HG03432 (cell line): ENCODE data around the gene ME3.

Experiments used
- ATAC-seq: cut with Tn5 transposase; IDR thresholded peaks from one replicate; pipeline ENCODE4 v1.9.1; 2021; ENCODE audit warnings: mild to moderate bottlenecking, moderate library complexity; ENCODE audit not compliant: unreplicated experiment

The ME3 gene

GRCh38 chr11:86519064-86519911 is 153.1 kb downstream of the ME3 start:
- ATAC-seq, result no peak

GRCh38 chr11:86518211-86518610 is 154.2 kb downstream of the ME3 start:
- ATAC-seq, result no peak

DNA sequence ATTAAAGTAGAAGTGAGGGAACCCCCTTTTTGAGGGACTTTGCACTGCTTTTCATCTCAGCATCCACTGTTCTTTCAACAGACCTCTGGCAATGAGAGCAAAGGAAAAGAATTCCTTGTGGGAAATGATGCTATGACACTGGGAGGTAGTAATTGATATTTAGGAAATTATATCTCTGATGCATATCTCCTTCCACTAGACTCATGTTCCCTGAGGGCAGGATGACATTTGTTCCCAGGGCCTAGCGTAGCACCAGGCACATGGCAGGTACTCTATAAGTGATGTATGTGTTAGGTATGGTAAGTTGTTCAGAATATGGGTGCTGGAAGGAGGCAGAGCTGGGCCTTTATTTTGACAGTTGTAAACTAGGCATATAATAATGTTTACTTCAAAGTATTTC is 154.9 kb downstream of the ME3 start:
- no peak for ATAC-seq

GRCh38 chr11:86515297-86516094 is 156.9 kb downstream of the ME3 start:
- no peak for ATAC-seq

DNA sequence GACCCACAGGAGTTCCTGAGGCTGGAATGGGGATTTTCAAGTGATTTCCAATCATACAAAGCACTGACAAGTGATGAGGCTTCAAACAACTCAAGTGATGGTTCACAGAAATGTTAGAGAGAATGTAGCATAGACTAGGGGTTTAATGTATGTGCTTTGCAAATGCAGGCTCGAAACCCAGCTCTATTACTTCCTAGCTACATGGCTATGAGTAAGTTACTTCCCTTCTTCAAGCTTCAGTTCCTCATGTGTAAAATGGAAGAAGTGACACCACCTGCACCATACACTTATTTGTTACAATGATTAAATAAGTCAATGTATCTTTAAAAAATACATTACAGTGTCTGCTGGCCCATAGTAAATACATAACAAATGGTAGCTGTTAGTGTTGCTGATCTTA is 158.0 kb downstream of the ME3 start:
- peak; percentile 50 for ATAC-seq

- ATAC-seq, result no peak
These were observed 158.6 kb downstream of the ME3 start for GRCh38 chr11:86513746-86514373.

GRCh38 chr11:86513138-86513537 is 159.3 kb downstream of the ME3 start:
- ATAC-seq, result no peak

DNA sequence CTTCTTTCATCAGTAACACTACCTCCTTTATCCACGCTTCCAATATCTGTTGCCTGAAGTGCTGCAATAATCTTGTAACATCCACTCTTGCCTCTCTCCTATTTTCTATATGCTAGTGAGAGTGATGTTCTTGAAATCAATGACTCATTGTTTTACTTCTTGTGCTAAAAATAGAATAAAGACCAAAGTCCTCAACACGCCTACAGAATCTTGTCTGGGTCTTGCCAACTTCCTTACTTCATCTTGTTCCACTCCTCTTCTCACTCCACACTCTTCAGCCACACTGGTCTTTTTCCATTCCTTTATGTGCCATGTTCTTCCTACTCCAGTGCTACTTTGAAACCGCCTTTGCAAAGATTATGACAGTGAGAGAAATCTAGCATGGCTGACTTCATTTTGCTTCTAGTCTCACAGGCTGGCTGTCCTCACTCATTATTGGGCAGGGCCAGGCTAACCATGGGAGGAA is 161.3 kb downstream of the ME3 start:
- peak; percentile 86 for ATAC-seq

DNA sequence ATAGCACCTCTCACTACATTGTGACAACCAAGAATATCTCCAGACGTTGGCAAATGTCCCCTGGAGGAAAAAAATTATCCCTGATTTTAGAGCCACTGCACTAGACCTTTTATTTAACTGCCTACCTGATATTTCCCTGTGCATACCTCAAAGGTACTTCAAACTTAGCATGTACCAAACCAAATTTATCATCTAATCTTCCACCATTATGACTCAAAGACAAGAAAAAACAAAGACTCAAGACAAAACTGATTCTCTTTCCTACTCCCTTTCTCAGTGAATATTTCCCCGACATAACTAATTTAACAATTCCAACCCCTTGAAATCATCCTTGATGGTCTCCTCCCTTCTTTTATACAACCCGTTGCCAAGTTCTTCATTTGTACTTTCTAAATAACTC is 161.7 kb downstream of the ME3 start:
- no peak for ATAC-seq

- ATAC-seq, result no peak
These were observed 162.3 kb downstream of the ME3 start for GRCh38 chr11:86510097-86510496.

DNA sequence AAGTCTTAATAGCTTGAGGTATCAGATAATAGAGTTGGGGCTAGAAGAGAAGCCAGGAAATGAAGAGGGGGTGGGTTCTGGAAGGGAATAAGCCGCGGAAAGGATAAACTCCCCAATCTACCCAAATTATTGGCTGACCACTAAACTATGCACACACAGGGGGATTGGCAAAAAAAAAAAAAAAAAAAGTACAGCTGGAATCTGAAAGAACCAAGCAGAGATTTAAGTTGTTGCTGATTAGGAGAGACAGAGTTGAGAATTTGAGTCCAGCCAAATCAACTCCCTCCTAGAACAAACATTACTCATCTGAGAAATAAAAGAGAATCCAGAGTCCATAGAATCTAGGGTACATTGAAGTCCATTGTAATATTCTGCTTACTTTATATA is 162.8 kb downstream of the ME3 start:
- ATAC-seq, result no peak

- no peak for ATAC-seq
These were observed 163.5 kb downstream of the ME3 start for GRCh38 chr11:86508604-86509587.

- no peak for ATAC-seq
These were observed 165.1 kb downstream of the ME3 start for GRCh38 chr11:86507249-86507845.

GRCh38 chr11:86506235-86506634 is 166.2 kb downstream of the ME3 start:
- ATAC-seq, result no peak

DNA sequence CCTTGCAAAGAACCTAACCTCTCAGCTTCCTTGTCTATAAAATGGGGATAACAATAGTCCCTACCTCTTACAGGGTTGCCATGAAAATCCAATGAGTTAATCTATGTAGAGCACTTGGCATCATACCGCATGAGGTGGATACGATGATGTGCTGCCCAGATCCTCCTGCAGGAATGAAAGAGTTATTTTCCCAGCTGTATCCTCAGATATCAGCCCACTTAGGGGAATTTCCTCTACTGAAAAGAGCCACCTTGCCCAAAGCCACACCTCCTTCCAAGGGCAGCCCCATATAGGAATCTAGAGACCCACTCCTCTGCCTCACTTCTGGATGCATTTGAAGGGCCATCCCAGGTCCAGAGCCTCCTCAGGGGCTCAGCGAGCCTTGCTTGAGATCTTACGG is 169.3 kb downstream of the ME3 start:
- ATAC-seq, result no peak

GRCh38 chr11:86502137-86502642 is 170.2 kb downstream of the ME3 start:
- ATAC-seq, result no peak

GRCh38 chr11:86500500-86501140 is 171.8 kb downstream of the ME3 start:
- ATAC-seq, result no peak

DNA sequence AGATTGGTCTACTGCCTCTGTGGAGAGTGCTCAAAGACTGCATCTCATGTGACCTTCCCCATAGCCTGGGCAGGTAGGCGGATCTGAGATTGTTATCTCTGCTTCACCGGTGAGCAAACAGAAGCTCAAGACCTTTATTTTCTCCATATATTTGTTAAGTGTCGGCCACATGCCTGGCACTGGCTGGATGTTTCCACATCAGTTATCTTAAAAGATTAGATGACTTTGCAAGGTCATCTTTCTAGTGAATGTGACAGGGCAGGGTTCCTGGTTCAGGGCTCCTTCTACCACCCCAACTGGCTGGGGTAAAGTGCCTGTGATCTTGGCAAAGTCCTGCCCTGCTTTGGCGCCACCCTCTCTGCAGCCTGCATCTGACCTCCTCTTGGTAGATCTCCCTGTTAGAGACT is 172.7 kb downstream of the ME3 start:
- no peak for ATAC-seq

DNA sequence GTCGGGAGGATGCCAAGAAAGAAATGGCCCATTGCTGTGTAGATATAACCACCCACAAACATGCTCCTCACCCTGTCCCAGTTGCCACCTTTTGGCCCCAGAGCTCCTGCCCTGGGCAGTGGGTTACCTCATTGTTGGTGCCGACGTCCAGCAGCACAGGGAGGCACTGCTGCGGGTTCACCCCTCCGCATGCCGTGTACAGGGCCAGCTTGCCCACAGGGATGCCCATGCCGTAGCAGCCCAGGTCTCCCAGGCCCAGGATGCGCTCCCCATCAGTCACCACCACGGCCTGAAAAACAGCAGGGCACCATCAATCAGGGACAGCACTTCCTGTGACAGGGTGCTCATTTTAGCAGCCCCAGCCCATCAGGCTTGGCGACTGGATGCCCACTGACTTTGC is 174.6 kb downstream of the ME3 start:
- no peak for ATAC-seq
